ENCODE results near the gene FOXD4L4.
"Not testable (repeated sequence)": the region's sequence is repeated elsewhere in the genome, so short reads cannot be mapped to it uniquely, and the experiment has no call there.

The FOXD4L4 gene

GRCh38 chr9:65737096-65737564, at the start of gene FOXD4L4:
TSS of gene FOXD4L4 (plus strand) at chr9:65737146. CDS start at chr9:65737146, 0 bp downstream.
- not testable (repeated sequence) for DNase-seq (ENCODE audit: low read depth in 2 of 3, low spot score in 2 of 3)

- not testable (repeated sequence) for DNase-seq (ENCODE audit: low read depth in 2 of 3, low spot score in 2 of 3)
Measured at GRCh38 chr9:65703550-65703949, 33.4 kb upstream of the FOXD4L4 start.

DNA sequence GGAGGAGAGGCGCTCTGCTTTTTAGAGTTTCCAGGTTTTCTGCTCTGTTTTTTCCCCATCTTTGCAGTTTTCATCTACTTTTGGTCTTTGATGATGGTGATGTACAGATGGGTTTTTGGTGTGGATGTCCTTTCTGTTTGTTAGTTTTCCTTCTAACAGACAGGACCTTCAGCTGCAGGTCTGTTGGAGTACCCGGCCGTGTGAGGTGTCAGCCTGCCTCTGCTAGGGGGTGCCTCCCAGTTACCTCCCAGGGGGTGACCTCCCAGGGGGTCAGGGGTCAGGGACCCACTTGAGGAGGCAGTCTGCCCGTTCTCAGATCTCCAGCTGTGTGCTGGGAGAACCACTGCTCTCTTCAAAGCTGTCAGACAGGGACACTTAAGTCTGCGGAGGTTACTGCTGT, 22.5 kb upstream of the FOXD4L4 start:
- not testable (repeated sequence) for DNase-seq (ENCODE audit: low read depth in 2 of 3, low spot score in 2 of 3)

DNA sequence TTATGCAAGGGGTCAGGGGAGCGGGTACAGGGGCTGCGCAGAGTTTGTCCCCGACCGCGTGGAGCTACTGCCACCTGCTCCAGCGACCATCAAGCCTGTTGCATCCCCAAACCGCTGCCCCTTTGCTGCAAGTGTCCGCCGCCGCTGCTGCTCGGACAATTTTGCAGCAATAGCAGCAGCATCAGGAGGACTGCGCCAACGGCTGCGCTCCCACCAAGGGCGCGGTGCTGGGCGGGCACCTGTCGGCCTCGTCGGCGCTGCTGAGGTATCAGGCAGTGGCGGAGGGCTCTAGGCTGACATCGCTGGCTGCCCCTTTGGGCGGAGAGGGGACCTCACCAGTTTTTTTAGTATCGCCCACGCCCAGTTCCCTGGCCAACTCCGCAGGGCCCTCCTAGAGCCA, 1.2 kb downstream of the FOXD4L4 start:
- DNase-seq (ENCODE audit: low read depth in 2 of 3, low spot score in 2 of 3): not testable (repeated sequence)

All from activated CD8-positive, alpha-beta memory T cell treated with anti-CD3 and anti-CD28 coated beads for 48 hours (primary cell).